RWPE1 (cell line): ENCODE results near the gene GRB10.

Experiments
- CTCF ChIA-PET: fragments of 350-600 bp; sonication (Branson Sonifier 250); formaldehyde crosslinking; extraction: SDS; loops from one replicate; lab custom pipeline; 2021; lab: Yijun Ruan, JAX
- POLR2A ChIA-PET: fragments of 400-600 bp; formaldehyde crosslinking; extraction: SDS; loops from one replicate; lab custom pipeline; 2020; ENCODE audit warnings: antibody characterized with exemption; ENCODE audit not compliant: low non-redundant PET; lab: Yijun Ruan, JAX
- DNase-seq: peaks from one replicate; pipeline ENCODE4 v3.0.0; 2012; ENCODE audit warnings: low spot score
- H3K27ac ChIP-seq: fragments of 450-650 bp; 2 replicates; pipeline ENCODE4 v1.5.1; 2017
- TF ChIP-seq, protein P1 (sequence below): fragments of 450-650 bp; conservative IDR thresholded peaks from 2 replicates; pipeline ENCODE4 v1.5.1; 2017; ENCODE audit warnings: low read depth, mild to moderate bottlenecking

GRB10 gene

GRCh38 chr7:50766106-50766848 lies 16.4 kb downstream of the GRB10 start:
- H3K27ac ChIP-seq = no peak overlapping the region
- POLR2A ChIA-PET = no interaction called here
- TF ChIP-seq, protein P1, sequence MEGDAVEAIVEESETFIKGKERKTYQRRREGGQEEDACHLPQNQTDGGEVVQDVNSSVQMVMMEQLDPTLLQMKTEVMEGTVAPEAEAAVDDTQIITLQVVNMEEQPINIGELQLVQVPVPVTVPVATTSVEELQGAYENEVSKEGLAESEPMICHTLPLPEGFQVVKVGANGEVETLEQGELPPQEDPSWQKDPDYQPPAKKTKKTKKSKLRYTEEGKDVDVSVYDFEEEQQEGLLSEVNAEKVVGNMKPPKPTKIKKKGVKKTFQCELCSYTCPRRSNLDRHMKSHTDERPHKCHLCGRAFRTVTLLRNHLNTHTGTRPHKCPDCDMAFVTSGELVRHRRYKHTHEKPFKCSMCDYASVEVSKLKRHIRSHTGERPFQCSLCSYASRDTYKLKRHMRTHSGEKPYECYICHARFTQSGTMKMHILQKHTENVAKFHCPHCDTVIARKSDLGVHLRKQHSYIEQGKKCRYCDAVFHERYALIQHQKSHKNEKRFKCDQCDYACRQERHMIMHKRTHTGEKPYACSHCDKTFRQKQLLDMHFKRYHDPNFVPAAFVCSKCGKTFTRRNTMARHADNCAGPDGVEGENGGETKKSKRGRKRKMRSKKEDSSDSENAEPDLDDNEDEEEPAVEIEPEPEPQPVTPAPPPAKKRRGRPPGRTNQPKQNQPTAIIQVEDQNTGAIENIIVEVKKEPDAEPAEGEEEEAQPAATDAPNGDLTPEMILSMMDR = no peak
- DNase-seq = no peak
- CTCF ChIA-PET = no interaction called here

- POLR2A ChIA-PET = no interaction called here
- CTCF ChIA-PET = no interaction called here
- H3K27ac ChIP-seq = peak overlapping the region; percentile 56
- DNase-seq = peak; percentile 34
- TF ChIP-seq, protein P1 = no peak
These were observed 20.4 kb downstream of the GRB10 start for GRCh38 chr7:50762337-50762736.

GRCh38 chr7:50761713-50762112 lies 21.0 kb downstream of the GRB10 start:
- TF ChIP-seq, protein P1 = no peak
- CTCF ChIA-PET = no interaction called here

GRCh38 chr7:50757703-50758390 lies 24.8 kb downstream of the GRB10 start:
- no peak overlapping the region for H3K27ac ChIP-seq
- DNase-seq = no peak
- ChIA-PET CTCF (no interaction called here), POLR2A (no interaction called here)
- TF ChIP-seq, protein P1 = no peak

More at GRCh38 chr7:50761713-50762112, 21.0 kb downstream of the GRB10 start:
- DNase-seq = no peak
- no peak overlapping the region for H3K27ac ChIP-seq
- POLR2A ChIA-PET = no interaction called here

GRCh38 chr7:50756180-50756579 lies 26.5 kb downstream of the GRB10 start:
- H3K27ac ChIP-seq = no peak overlapping the region
- TF ChIP-seq, protein P1 = no peak

GRCh38 chr7:50754684-50755083 lies 28.0 kb downstream of the GRB10 start:
- ChIA-PET POLR2A (no interaction called here), CTCF (no interaction called here)
- TF ChIP-seq, protein P1 = no peak
- DNase-seq = no peak
- no peak overlapping the region for H3K27ac ChIP-seq

More at GRCh38 chr7:50756180-50756579, 26.5 kb downstream of the GRB10 start:
- ChIA-PET POLR2A (no interaction called here), CTCF (interaction anchor here (0.6 kb wide), 1 partner anchor 556 kb away, joined by 3 read pairs; no protein-coding TSS in a partner anchor)
- DNase-seq = no peak
